ENCODE data around the gene CADPS. TPM values are rescaled to one million over a fixed set of nuclear protein-coding genes. Genes with fewer than 3 reads are reported as not detected.
A peak's percentile ranks its signal among the peaks of the same experiment; 100 is the strongest.

The CADPS gene
- polyA plus RNA-seq, 2 of the 4 experiments (the other 2 are of a cell fraction): not detected

- ChIA-PET CTCF (no interaction called here), POLR2A (no interaction called here)
- Histone ChIP-seq H3K4me3 (no peak overlapping the region), H3K27ac (no peak overlapping the region), H3K4me2 (no peak overlapping the region), H3K9me3 (no peaks in the 10 kb centered on the region), H3K4me1 (no peaks in the 10 kb centered on the region)
- DNase-seq (ENCODE audit: low read depth in 1 of 2, low spot score in 1 of 2): peak in 1 of 2 experiments; percentile 0
- TF ChIP-seq ZC3H11A (IDR thresholded peaks at IDR 0.05) (no peak), GATA3 (IDR thresholded peaks at IDR 0.05; ENCODE audit: borderline replicate concordance) (no peak), JUN (IDR thresholded peaks at IDR 0.05) (no peak), ZNF302 (CRISPR knock-in tag; IDR thresholded peaks at IDR 0.05) (no peak), SMC3 (IDR thresholded peaks at IDR 0.05) (no peak), PHF8 (IDR thresholded peaks at IDR 0.05; ENCODE audit: borderline replicate concordance, low read depth) (no peak), JUNB (IDR thresholded peaks at IDR 0.05) (no peak), CBX8 (IDR thresholded peaks at IDR 0.05) (no peak), ZSCAN20 (CRISPR knock-in tag; IDR thresholded peaks at IDR 0.05) (no peak), ZFP36 (IDR thresholded peaks at IDR 0.05; ENCODE audit: borderline replicate concordance, partially characterized antibody) (no peak), FOXS1 (CRISPR knock-in tag; IDR thresholded peaks at IDR 0.05) (no peak), HOXA7 (CRISPR knock-in tag; IDR thresholded peaks at IDR 0.05) (no peak), RAD21 (conservative IDR thresholded peaks at IDR 0.05 in 1 of 2, IDR thresholded peaks at IDR 0.05 in 1 of 2) (no peak), TP53 (CRISPR knock-in tag; IDR thresholded peaks at IDR 0.05) (no peak)
- TF ChIP-seq, protein P1, sequence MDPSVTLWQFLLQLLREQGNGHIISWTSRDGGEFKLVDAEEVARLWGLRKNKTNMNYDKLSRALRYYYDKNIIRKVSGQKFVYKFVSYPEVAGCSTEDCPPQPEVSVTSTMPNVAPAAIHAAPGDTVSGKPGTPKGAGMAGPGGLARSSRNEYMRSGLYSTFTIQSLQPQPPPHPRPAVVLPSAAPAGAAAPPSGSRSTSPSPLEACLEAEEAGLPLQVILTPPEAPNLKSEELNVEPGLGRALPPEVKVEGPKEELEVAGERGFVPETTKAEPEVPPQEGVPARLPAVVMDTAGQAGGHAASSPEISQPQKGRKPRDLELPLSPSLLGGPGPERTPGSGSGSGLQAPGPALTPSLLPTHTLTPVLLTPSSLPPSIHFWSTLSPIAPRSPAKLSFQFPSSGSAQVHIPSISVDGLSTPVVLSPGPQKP (IDR thresholded peaks at IDR 0.05; ENCODE audit: low read depth, low read length): no peak
- FAIRE-seq: no peak
- no peak for ATAC-seq
- WGBS (ENCODE audit: missing lambda C conversion rate): 0% methylated on average over 1 of the region's 1 CpG
Measured at GRCh38 chr3:62870321-62870720, 4.9 kb downstream of the CADPS start.

DNA sequence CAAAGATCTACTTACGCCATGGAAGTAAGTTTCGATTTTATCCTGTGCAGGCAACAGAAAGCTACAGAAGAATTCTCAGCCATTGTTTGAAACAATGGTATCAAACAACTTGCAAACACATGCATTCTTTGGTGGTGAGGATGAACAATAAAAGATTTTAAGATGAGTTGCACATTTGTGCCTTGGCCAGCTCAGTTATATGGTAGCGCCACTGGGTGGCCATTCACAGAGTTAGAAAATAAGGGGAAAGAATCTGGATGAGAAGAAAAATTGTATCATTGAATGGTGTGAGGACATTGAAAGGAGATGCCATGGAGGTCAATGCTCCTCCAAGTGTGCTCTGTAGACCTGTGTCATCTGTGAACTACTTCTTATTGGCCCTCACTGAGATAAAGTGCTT is 11.6 kb downstream of the CADPS start:
- DNase-seq (ENCODE audit: low read depth in 1 of 2, low spot score in 1 of 2) (no peak), ATAC-seq (no peak), FAIRE-seq (no peak)
- Histone ChIP-seq H3K27ac (no peak overlapping the region), H3K4me1 (no peaks in the 10 kb centered on the region), H3K4me2 (no peak overlapping the region), H3K4me3 (no peak overlapping the region), H3K9me3 (no peaks in the 10 kb centered on the region)
- no peak for TF ChIP-seq CBX2 (IDR thresholded peaks at IDR 0.05; ENCODE audit: borderline replicate concordance, low read depth)
- TF ChIP-seq GATA3 (IDR thresholded peaks at IDR 0.05; ENCODE audit: borderline replicate concordance): no peak
- TF ChIP-seq, protein P2, sequence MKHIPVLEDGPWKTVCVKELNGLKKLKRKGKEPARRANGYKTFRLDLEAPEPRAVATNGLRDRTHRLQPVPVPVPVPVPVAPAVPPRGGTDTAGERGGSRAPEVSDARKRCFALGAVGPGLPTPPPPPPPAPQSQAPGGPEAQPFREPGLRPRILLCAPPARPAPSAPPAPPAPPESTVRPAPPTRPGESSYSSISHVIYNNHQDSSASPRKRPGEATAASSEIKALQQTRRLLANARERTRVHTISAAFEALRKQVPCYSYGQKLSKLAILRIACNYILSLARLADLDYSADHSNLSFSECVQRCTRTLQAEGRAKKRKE (CRISPR knock-in tag; IDR thresholded peaks at IDR 0.05; ENCODE audit: low read depth): no peak
- TF ChIP-seq KDM1A (IDR thresholded peaks at IDR 0.05; ENCODE audit: low read depth): no peak
- ChIA-PET POLR2A (no interaction called here), CTCF (no interaction called here)
- WGBS (ENCODE audit: missing lambda C conversion rate): 28% methylated on average over 3 of the region's 3 CpGs

- ChIA-PET POLR2A (no interaction called here), CTCF (no interaction called here)
- Histone ChIP-seq H3K9me3 (no peaks in the 10 kb centered on the region), H3K27ac (no peak overlapping the region), H3K4me3 (no peak overlapping the region), H3K4me1 (no peaks in the 10 kb centered on the region), H3K4me2 (no peak overlapping the region)
- WGBS (ENCODE audit: missing lambda C conversion rate): 0% methylated on average over 5 of the region's 5 CpGs
- DNase-seq (ENCODE audit: low read depth in 1 of 2, low spot score in 1 of 2) (no peak), FAIRE-seq (no peak), ATAC-seq (no peak)
- TF ChIP-seq, protein P3, sequence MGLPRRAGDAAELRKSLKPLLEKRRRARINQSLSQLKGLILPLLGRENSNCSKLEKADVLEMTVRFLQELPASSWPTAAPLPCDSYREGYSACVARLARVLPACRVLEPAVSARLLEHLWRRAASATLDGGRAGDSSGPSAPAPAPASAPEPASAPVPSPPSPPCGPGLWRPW (IDR thresholded peaks at IDR 0.05): no peak
- no peak for TF ChIP-seq TFCP2L1 (CRISPR knock-in tag; IDR thresholded peaks at IDR 0.05)
- TF ChIP-seq RFX5 (IDR thresholded peaks at IDR 0.05): no peak
Measured at GRCh38 chr3:62859203-62859791, 15.9 kb downstream of the CADPS start.

Measured in A549 (cell line).